ENCODE measurements around the gene MYOD1.

Gene MYOD1

GRCh38 chr11:17735818-17736578, 16.6 kb downstream of the MYOD1 start:
- no peak for DNase-seq

- no peak for DNase-seq
Observed at GRCh38 chr11:17736579-17736893, 17.2 kb downstream of the MYOD1 start.

GRCh38 chr11:17736930-17737817, 17.8 kb downstream of the MYOD1 start:
- no peak for DNase-seq

DNA sequence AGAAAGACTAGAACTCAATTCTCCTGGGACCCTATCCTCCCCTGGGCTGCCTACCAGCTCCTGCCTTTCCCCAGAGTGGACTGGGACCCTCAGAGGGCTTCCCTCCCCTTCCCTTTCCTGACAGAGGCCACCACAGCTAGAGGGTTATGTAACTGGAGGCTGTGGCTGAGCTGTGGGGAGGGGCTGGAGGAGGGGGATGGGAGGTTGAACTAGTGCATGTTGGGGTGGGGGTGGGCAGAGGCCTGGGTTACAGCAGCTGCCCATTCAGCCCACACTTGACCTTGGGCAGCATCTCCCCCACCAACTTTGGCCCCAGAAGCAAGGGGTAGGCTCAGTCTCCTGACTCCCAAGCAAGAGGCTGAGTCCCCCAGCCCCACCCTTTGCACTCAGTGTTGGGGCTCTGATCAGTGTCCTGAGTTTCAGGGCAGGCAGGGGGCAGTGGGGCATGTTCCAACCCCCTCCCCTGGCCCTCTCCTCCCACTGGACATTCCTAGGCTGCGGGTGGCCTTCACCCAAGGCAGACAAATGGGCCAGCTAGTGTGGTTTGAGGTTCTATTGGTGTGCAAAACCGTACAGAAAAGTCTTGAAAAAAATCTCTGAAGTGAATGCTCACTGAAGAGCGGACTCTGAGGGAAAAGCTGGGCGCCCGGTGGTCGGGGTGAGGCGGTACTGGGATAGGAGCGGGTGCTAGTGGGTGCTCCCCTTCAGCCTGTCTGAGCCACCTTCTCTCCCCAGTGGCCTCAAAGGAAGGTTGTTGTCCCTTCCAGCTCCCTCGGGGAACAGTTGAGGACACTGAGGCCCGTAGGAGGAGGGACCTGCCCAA, 19.0 kb downstream of the MYOD1 start:
- DNase-seq: no peak

DNA sequence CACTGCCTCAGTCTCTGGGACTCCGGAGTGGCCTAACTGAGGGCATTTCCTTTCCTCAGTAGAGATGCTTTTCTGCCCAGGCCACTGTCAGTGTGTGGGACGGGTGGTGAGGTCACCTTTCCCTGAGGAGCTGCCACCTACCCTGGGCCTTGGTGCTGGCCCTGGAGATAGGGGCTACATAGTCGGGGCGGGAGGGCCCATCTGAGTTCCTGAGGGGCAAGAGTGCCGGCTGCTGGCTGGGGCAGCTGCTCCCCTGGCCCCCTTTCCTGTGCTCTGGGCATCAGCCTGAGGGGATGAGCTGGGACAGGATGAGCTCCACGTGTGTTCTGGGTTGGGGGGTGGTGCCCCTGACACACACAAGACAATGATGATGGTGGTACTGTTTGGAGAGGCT, 20.6 kb downstream of the MYOD1 start:
- DNase-seq: no peak

GRCh38 chr11:17740649-17741235, 21.4 kb downstream of the MYOD1 start:
- DNase-seq: no peak

GRCh38 chr11:17741487-17741886, 22.1 kb downstream of the MYOD1 start:
- DNase-seq: no peak

- no peak for DNase-seq
Observed at GRCh38 chr11:17742019-17742418, 22.6 kb downstream of the MYOD1 start.

DNA sequence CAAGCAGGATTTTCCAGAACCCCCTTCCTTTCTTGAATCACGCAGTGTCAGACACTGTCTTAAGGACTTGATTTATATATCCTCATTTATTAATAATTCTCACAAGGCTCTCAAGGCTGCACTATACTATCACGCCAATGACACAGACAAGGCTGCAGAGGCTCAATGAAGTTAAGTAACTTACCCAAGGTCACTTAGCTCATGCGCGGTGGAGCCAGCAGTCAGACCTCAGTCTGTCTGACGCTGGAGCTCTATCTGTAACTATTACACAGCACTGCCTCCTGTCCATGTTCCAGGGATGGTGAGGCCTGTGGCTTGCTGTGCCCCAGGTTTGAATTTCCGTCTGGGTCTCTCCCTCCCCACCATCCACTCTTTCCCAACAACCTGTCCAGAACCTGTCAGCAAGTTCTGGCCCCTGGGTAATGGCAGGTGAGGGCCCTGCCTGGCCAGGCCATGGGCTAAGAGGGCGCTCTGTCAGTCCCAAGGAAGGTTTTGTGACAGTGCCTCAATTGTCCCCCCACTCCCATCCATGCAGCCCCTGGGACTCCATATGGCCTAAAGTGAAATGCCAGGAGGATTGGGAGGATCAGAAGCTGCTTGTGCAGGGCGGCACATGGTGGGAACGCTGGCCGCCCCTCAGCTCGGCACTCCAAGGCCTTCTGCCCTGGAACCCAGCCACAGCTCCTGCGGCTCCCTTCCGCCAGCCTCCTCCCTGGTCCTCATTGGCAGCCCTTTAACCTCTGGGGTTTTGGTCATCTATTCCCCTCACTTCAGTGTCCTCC, 23.8 kb downstream of the MYOD1 start:
- DNase-seq: no peak

GRCh38 chr11:17743808-17744119, 24.4 kb downstream of the MYOD1 start:
- no peak for DNase-seq

DNA sequence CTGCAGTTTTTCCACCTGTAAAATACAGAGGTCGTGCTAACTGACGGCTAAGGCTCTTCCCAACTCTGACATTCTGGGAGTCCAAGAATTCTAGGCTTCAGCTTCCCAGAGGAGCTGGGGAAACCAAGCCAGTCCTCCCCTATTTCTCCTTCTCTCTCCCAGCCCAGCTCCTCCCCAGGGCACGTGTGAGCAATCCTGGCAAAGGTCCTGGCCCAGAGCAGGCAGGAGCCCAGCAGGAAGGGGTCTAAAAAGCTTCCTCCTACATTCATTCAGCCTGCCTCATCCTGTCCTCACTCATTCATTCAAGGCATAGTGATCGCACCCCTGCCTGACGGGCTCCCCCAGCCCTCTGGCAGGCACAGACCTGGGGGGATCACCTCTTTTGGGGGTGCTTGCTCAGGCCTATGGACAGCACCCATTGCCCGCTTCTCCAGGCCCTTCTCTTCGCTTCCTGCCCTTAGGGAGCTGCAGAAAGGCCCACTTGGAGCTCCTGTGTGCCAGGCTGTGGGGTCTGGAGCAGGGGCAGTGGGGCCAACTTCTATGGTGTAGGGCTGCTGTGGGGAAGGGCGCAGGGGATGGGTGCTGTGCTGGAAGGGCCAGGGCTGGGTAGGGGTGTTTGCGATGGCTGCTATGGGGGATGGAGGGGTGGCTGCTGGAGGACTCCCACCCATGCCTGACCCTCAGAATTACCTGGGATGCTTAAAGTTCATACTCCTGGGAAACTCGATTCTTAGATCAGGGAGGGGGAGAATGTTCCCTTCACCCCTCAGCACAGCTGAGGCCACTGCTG, 25.0 kb downstream of the MYOD1 start:
- DNase-seq: no peak

GRCh38 chr11:17745023-17745772, 25.8 kb downstream of the MYOD1 start:
- DNase-seq: no peak

DNA sequence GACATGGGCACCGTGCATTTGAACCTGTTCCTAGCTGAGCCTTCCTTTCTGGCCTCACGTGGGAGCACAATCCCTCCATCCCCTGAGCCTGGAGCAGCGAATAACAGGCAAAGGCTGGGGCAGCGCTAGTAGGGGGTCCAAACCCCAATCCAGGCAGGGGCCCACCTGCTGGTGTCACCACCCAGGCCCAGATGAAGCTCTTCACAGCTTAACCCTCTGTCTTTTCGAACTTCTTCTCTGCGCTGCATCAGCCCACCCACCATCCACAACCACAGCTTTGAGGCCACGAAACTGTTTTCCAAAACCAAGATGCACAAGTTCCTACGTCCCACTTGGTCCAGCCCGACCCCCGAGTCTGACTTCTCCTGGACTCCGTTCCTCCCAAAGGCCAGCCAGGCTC, 26.7 kb downstream of the MYOD1 start:
- no peak for DNase-seq

- DNase-seq: no peak
Observed at GRCh38 chr11:17747131-17747955, 28.0 kb downstream of the MYOD1 start.

GRCh38 chr11:17748044-17748443, 28.7 kb downstream of the MYOD1 start:
- no peak for DNase-seq

GRCh38 chr11:17748761-17749721, 29.7 kb downstream of the MYOD1 start:
- DNase-seq: no peak

DNA sequence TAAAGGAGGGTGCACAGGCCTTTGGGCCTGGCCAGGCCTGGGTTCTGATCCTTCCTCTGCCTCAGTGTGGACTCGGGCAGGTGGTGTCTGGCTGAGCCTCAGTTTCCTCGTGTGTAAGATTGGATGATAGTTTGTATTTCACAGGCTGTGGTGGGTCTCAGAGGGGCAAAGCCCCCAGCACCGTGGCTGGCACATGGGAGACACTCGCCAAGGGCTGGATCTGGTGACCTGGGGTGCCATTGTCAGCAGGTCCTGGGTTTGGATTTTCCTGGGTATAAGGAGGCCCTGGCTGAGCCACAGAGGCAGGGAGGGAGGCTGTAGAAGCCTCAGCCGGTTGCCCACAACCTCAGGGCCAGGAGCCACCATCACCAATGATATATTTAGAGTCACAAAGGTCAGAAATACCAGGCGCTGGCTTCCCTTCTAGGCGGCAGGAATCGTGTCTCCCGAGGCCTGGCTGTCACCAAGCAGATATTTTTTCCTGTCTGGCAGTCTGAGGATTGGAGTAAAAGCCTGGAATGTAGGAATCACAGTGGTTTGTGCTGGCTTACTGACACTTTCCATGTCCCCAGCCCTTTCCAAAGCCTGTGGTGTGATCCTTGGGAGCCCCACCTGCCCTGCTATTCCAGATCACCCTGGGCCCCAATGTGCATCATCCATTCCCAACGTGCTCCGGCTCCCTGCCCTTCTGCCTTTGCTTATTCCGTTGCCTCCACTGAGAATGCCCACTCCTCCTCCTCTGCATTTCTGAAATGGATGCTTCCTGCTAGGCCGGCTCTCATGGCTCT, 30.8 kb downstream of the MYOD1 start:
- DNase-seq: no peak

- DNase-seq: no peak
Observed at GRCh38 chr11:17750801-17751165, 31.4 kb downstream of the MYOD1 start.
